Osteoblast (primary cell): ENCODE data around the gene CYP27B1. TPM values are rescaled to one million over a fixed set of nuclear protein-coding genes. Genes with fewer than 3 reads are reported as not detected.
A peak's percentile ranks its signal among the peaks of the same experiment; 100 is the strongest.

Experiments used
- DNase-seq: peaks from one replicate; pipeline ENCODE4 v3.0.0; 2011; ENCODE audit warnings: low spot score, mixed read lengths; ENCODE audit not compliant: insufficient read length; ENCODE audit errors: missing footprints
- H2AFZ ChIP-seq: 2 replicates; pipeline ENCODE4 v1.6.0; 2011; ENCODE audit warnings: mild to moderate bottlenecking, low read length
- H3K27ac ChIP-seq: 2 replicates; pipeline ENCODE4 v1.5.1; 2011; ENCODE audit warnings: mild to moderate bottlenecking, low read depth, low read length, moderate library complexity
- H3K27me3 ChIP-seq: 2 replicates; pipeline ENCODE4 v1.6.0; 2012; ENCODE audit warnings: mild to moderate bottlenecking, control low read depth, inconsistent platforms, low read length, moderate library complexity; ENCODE audit not compliant: insufficient read depth
- H3K36me3 ChIP-seq: 2 replicates; pipeline ENCODE4 v1.5.1; 2011; ENCODE audit warnings: mild to moderate bottlenecking, low read length, control low read depth, moderate library complexity; ENCODE audit not compliant: insufficient read depth
- H3K4me1 ChIP-seq: 2 replicates; pipeline ENCODE4 v1.5.1; 2011; ENCODE audit warnings: mild to moderate bottlenecking, low read length, control low read depth, moderate library complexity; ENCODE audit not compliant: insufficient read depth
- H3K4me2 ChIP-seq: 2 replicates; pipeline ENCODE4 v1.6.0; 2011; ENCODE audit warnings: mild to moderate bottlenecking, low read length; ENCODE audit not compliant: insufficient read depth
- H3K4me3 ChIP-seq: fragments of 200-600 bp; sonication (generic); 3 replicates; pipeline ENCODE4 v1.5.1; 2012; ENCODE audit warnings: mild to moderate bottlenecking, low read length, inconsistent platforms; ENCODE audit not compliant: insufficient read depth
- H3K79me2 ChIP-seq: 2 replicates; pipeline ENCODE4 v1.6.0; 2012; ENCODE audit warnings: mild to moderate bottlenecking, low read length, control low read depth, inconsistent platforms; ENCODE audit not compliant: insufficient read depth
- H3K9me3 ChIP-seq: 2 replicates; pipeline ENCODE4 v1.5.1; 2011; ENCODE audit warnings: low read depth, low read length, control low read depth
- H4K20me1 ChIP-seq: 2 replicates; pipeline ENCODE4 v1.6.0; 2012; ENCODE audit warnings: mild to moderate bottlenecking, low read length, control low read depth; ENCODE audit not compliant: insufficient read depth
- total RNA-seq: library from RNA; depleted of rRNA; stranded (reverse); fragments of >200 nt; gene quantifications from 2 replicates; pipeline ENCODE4 v1.2.3, GENCODE V29; 2012
- TF ChIP-seq, protein P1 (sequence below): IDR thresholded peaks from 2 replicates; pipeline ENCODE4 v1.5.1; 2011; ENCODE audit warnings: mild to moderate bottlenecking, low read depth, low read length, moderate library complexity; ENCODE audit errors: extremely low read depth

CYP27B1 gene
- total RNA-seq, 1 donor = 0.36 TPM

DNA sequence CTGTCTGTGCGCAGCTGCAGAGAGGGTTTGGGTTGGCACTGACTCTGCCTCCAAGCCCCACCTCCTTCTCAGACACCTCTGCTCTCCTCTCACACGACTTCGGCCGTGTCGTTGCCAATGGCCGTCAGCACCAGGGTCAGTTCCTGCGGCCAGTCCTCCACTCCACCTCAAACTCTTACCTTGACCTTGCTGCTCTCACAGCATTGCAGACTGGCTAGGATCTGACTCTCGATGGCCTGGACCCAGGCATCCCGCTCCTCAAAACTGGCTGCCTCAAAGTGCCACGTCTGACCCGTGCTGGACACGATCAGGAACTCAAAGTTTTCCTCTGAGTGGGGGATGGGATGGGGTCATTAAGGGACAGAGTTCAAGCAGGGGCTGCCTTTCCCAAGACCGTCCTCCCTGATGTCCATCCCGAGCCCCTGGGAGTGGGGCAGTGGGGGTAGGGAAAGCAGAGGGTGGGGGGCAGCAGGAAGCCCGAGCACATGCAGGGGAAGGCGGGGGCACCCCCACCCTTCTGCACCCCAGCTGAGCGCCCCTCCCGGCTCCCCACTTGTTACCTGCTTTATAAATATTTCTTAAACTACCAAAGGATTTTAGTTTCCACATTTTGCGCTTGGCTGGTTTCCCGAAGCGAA is 39.0 kb downstream of the CYP27B1 start:
- DNase-seq = peak; percentile 19
- H3K4me3 ChIP-seq = no peak overlapping the region
- no peak overlapping the region for H3K27ac ChIP-seq
- no peak overlapping the region for H3K4me2 ChIP-seq
- no peaks in the 10 kb centered on the region for H3K79me2 ChIP-seq
- peaks cover 2% of the 10 kb centered on the region for H4K20me1 ChIP-seq
- H2AFZ ChIP-seq = no peak overlapping the region
- TF ChIP-seq, protein P1, sequence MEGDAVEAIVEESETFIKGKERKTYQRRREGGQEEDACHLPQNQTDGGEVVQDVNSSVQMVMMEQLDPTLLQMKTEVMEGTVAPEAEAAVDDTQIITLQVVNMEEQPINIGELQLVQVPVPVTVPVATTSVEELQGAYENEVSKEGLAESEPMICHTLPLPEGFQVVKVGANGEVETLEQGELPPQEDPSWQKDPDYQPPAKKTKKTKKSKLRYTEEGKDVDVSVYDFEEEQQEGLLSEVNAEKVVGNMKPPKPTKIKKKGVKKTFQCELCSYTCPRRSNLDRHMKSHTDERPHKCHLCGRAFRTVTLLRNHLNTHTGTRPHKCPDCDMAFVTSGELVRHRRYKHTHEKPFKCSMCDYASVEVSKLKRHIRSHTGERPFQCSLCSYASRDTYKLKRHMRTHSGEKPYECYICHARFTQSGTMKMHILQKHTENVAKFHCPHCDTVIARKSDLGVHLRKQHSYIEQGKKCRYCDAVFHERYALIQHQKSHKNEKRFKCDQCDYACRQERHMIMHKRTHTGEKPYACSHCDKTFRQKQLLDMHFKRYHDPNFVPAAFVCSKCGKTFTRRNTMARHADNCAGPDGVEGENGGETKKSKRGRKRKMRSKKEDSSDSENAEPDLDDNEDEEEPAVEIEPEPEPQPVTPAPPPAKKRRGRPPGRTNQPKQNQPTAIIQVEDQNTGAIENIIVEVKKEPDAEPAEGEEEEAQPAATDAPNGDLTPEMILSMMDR = no peak
- H3K4me1 ChIP-seq = peaks cover 4% of the 10 kb centered on the region
- peaks cover 17% of the 10 kb centered on the region for H3K27me3 ChIP-seq
- no peaks in the 10 kb centered on the region for H3K36me3 ChIP-seq
- H3K9me3 ChIP-seq = no peaks in the 10 kb centered on the region

DNA sequence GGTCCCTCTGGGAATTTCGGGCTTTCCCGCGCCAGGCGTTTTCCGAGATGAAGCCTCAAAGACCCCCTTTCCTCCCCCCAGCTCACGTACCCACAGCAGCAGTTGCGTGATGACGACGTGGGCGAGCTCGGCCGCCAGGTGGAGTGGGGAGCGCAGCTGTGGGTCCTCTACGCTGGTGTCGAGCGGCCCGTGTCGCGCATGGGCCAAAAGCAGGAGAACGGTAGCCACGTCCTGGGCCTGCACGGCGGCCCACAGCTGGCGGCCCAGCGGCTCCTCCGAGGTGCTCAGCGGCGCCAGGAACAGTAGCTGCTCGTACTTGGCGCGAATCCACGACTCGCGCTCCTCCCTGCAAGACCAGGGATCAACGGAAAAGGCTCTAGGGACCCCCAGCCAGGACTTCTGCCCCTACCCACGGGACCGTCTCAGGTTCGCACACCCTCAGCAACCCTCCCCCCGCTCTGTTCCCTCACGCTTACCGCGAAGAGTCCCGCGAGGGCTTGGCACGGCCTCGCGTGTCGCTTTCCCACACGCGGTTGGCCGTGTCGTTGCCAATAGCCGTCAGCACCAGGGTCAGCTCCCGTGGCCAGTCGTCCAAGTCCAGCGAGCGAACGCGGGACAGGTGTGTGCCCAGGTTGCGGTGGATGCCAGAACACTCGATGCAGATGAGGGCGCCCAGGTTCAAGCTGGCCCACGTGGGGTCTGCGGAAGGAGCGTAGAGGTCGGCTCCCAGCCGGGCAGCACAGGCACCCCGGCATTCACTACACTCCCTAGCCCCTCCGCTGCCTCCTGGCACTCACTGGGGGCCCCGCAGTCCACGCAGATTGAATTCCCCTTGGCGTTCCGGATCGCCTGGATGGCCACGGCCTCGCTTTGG is 39.8 kb downstream of the CYP27B1 start:
- Histone ChIP-seq H3K4me1 (peaks cover 4% of the 10 kb centered on the region), H3K36me3 (no peaks in the 10 kb centered on the region), H3K4me3 (peak overlapping the region; percentile 83), H3K9me3 (no peaks in the 10 kb centered on the region), H3K27me3 (peaks cover 17% of the 10 kb centered on the region), H3K4me2 (peak overlapping the region; percentile 88), H3K27ac (no peak overlapping the region), H2AFZ (peak overlapping the region; percentile 72), H4K20me1 (peaks cover 2% of the 10 kb centered on the region), H3K79me2 (no peaks in the 10 kb centered on the region)
- TF ChIP-seq, protein P1 = no peak
- DNase-seq = peak; percentile 86

DNA sequence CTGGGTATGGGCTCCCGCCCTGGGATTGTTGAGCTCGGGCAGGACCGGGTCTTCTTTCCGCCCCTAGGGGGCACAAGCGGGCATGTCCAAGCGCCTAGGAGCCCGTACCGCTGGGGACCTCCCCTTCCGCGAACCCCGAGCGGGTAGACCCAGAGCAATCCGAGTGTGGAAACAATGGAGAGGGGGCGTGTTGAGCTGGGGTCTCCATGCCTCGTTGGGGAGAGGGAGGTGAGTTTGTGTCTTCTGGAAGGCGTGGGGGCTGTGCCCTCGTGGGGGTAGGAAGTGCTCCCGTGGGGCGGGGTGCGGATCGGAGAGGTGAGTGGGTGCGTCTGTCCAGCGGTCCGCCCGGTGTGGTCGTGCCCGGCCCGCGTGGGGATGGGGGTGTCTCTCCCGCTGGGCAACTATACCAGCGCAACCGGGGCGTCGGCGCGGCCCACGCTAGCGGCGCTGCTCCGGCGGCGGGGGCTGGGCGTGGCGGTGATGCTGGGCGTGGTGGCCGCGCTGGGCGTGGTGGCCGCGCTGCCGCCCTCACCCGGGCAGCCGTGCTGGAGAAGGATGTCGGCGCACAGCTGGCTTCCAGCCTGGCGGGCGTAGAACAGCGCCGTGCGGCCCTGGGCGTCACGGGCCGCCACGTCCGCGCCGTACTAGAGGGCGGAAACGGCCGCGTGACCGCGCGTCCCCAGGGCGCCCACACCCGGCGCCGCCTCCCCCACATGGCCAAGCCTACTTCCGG is 40.6 kb downstream of the CYP27B1 start:
- Histone ChIP-seq H3K27me3 (peaks cover 15% of the 10 kb centered on the region), H3K4me3 (peak overlapping the region; percentile 83), H3K79me2 (no peaks in the 10 kb centered on the region), H3K36me3 (no peaks in the 10 kb centered on the region), H3K4me2 (peak overlapping the region; percentile 88), H2AFZ (peak overlapping the region; percentile 97), H4K20me1 (peaks cover 2% of the 10 kb centered on the region), H3K27ac (peak overlapping the region; percentile 10), H3K4me1 (peaks cover 4% of the 10 kb centered on the region), H3K9me3 (no peaks in the 10 kb centered on the region)
- peak; percentile 98 for DNase-seq
- TF ChIP-seq, protein P1 = peak; percentile 85
